ENCODE results near the gene GANAB. TPM values are rescaled to one million over a fixed set of nuclear protein-coding genes. Genes with fewer than 3 reads are reported as not detected.

Gene GANAB
- total and polyA plus RNA-seq, 4 donors: 45.2 to 209 (median 148) TPM

DNA sequence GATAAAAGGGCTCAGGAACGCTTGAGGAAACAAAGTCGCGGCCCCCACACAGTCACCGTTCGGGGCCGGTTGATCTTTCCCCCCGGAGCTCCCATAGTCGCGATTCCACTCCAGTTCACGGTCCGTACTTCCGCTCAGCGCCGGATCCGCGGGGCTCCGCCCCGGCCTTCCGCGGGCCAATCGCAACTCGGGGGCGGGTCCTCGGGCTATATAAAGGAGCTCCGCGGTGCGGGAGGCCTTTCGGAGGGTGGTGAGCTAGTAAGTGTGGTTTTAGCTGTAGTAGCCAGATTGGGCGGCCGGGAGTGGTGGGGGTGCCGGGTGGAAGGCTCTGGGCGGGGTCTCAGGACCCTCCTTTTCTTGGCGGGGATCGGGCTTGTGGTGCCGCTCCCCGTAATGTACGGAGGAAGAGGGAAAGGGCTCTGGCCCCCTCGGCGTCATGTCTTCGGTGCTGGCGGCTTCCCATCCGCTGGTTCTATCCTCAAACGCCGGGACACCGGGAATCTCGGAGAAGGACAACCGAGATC is 18.7 kb upstream of the GANAB start, which contains the start of the genes C11orf98 and CSKMT:
TSS of gene C11orf98 (minus strand) at position 136 of the 524 bp plus-strand sequence. CDS start at position 95, 41 bp downstream.
TSS of gene CSKMT (plus strand) at position 238 of the 524 bp plus-strand sequence. CDS start 568 bp downstream, outside the sequence.
- under 1% methylated on average over 47 of the region's 47 CpGs for WGBS
- DNase-seq (ENCODE audit: low spot score): peak; percentile 98
- Histone ChIP-seq H3K4me3 (ENCODE audit: low read depth in 1 of 3, low read length in 3 of 3) (peak within 1 kb of the TSS; percentile 82 to 98 (median 97)), H3K9me3 (ENCODE audit: control insufficient read depth in 4 of 4, low read length in 3 of 4) (no peaks in the 10 kb centered on the region), H3K9ac (ENCODE audit: low read depth in 1 of 2, low read length in 2 of 2) (peak within 1 kb of the TSS; percentile 68 to 96), H3K4me1 (ENCODE audit: control insufficient read depth in 4 of 4, insufficient read depth in 4 of 4, low read length in 3 of 4) (peaks cover 11 to 34% (median 25%) of the 10 kb centered on the region in 4 donors), H3K27ac (ENCODE audit: low read depth in 1 of 2, low read length in 2 of 2) (peak within 1 kb of the TSS; percentile 85 to 89), H3K27me3 (ENCODE audit: control insufficient read depth in 4 of 4, insufficient read depth in 4 of 4, low read length in 3 of 4) (no peaks in the 10 kb centered on the region), H3K36me3 (ENCODE audit: control insufficient read depth in 4 of 4, insufficient read depth in 3 of 4, low read depth in 1 of 4, low read length in 3 of 4) (peaks cover 3 to 10% (median 6%) of the 10 kb centered on the region in 4 donors)
- TF ChIP-seq HNF4G (IDR thresholded peaks at IDR 0.05) (no peak), ATF3 (IDR thresholded peaks at IDR 0.05) (peak; percentile 47), JUND (IDR thresholded peaks at IDR 0.05) (peak in 1 of 2 donors; percentile 34), HNF4A (conservative IDR thresholded peaks at IDR 0.05) (peak in 1 of 2 donors; percentile 23), GABPA (IDR thresholded peaks at IDR 0.05 in 1 of 2, conservative IDR thresholded peaks at IDR 0.05 in 1 of 2) (peak; percentile 60 to 87), YY1 (IDR thresholded peaks at IDR 0.05) (peak; percentile 86), RAD21 (IDR thresholded peaks at IDR 0.05) (peak in 1 of 2 donors; percentile 23), FOXA1 (IDR thresholded peaks at IDR 0.05) (peak; percentile 68), FOXA2 (IDR thresholded peaks at IDR 0.05) (no peak), REST (IDR thresholded peaks at IDR 0.05) (peak; percentile 96), RXRA (IDR thresholded peaks at IDR 0.05) (no peak), SP1 (IDR thresholded peaks at IDR 0.05) (peak; percentile 81), ZBTB33 (IDR thresholded peaks at IDR 0.05) (peak; percentile 76), TAF1 (conservative IDR thresholded peaks at IDR 0.05) (peak; percentile 98), NR2F2 (IDR thresholded peaks at IDR 0.05) (peak; percentile 28), EGR1 (IDR thresholded peaks at IDR 0.05; ENCODE audit: low read depth in 2 of 2) (peak in 1 of 2 donors; percentile 30)
- TF ChIP-seq, protein P1, sequence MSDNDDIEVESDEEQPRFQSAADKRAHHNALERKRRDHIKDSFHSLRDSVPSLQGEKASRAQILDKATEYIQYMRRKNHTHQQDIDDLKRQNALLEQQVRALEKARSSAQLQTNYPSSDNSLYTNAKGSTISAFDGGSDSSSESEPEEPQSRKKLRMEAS (IDR thresholded peaks at IDR 0.05): peak; percentile 22
- TF ChIP-seq, protein P2, sequence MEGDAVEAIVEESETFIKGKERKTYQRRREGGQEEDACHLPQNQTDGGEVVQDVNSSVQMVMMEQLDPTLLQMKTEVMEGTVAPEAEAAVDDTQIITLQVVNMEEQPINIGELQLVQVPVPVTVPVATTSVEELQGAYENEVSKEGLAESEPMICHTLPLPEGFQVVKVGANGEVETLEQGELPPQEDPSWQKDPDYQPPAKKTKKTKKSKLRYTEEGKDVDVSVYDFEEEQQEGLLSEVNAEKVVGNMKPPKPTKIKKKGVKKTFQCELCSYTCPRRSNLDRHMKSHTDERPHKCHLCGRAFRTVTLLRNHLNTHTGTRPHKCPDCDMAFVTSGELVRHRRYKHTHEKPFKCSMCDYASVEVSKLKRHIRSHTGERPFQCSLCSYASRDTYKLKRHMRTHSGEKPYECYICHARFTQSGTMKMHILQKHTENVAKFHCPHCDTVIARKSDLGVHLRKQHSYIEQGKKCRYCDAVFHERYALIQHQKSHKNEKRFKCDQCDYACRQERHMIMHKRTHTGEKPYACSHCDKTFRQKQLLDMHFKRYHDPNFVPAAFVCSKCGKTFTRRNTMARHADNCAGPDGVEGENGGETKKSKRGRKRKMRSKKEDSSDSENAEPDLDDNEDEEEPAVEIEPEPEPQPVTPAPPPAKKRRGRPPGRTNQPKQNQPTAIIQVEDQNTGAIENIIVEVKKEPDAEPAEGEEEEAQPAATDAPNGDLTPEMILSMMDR (IDR thresholded peaks at IDR 0.05; ENCODE audit: low read depth, low read length, missing input control): no peak
